ENCODE data around the gene FARS2.

The FARS2 gene

DNA sequence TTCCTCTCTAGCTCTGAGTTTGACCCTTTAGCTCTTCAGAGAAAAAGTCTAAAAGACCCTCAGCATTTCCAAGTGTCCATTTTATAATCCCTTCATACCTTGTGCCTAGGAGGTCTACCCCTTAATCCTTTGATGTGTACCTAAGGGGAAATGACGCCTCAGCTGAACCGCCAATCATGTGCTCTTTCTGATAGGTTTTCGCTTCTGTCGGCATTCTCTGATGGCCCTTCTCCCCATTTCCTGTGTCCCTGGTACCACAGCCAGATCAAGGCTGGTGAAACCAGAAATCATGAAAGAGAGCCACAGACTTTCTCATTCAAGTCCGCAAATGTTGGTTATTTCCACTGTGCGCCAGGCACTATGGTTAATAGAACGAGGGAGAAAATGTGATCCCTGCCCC lies 333.9 kb downstream of the FARS2 start:
- DNase-seq = no peak

DNA sequence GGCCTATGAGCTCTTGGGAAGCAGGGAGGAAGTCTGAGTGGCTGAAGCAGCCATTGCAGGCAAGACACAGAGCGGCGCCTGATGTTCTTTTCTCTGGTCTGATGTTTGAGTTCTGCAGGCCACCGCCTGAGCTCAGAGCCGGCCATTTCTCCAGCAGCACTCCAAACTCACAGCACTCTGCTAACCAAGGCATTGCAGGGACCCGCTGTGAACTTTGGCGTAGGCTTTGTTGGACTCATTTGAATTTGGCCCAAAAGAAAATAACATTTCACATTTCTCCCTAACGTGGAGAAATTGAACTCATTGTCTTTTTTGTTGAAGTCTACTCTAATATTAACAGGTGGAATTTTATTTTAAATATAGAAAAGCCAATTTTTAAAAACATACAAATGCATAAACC lies 336.1 kb downstream of the FARS2 start:
- no peak for DNase-seq

DNA sequence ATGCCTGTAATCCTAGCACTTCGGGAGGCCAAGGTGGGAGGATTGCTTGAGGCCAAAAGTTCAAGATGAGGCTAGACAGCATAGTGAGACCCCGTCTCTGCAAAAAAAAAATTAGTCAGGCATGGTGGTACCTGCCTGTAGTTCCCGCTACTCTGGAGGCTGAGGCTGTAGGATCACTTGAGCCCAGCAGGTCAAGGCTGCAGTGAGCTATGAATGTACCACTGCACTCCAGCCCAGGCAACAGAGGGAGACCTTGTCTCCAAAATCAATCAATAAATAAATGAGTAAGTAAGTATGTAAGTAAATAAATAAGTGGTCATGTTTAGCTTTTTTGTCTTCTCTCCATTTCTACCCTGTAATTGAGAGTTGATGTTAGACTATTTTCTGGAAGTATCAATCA lies 336.8 kb downstream of the FARS2 start:
- no peak for DNase-seq

DNA sequence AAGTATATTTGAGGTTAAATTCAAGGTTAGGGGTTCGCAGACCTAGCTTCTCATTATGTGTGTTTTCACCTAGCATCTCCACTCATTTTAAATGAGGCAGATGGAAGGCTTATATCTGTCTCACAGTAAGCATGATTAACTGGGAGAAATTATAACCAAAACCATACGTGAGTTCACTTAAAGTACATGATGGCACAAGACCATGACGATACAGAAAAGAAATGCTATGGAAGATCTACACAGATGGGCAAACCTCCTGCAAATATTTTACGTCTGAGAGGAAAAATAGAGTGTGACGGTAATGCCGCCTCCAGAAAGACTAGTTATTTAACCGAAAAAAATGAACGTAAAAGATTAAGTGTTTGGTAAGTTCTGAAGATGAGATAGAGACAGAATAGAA lies 337.8 kb downstream of the FARS2 start:
- no peak for DNase-seq

DNA sequence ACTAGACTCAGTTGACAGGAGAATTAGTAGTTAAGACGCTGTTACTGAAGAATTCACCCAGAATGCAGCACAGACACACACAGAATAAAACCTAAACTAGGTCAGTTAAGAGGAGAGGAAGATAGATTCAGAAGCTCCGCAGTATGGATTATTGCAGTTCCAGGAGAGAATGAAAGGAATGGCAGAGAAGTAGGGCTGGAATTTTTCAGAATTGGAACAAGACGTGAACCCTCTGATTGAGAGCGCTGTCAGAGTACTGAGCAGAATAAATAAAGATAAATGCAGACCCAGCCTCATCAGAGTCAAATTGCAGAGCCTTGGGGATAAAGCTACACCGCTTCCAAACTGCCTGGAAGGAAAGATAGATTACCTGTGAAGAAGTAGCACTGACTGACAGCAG lies 344.6 kb downstream of the FARS2 start:
- DNase-seq = no peak

DNA sequence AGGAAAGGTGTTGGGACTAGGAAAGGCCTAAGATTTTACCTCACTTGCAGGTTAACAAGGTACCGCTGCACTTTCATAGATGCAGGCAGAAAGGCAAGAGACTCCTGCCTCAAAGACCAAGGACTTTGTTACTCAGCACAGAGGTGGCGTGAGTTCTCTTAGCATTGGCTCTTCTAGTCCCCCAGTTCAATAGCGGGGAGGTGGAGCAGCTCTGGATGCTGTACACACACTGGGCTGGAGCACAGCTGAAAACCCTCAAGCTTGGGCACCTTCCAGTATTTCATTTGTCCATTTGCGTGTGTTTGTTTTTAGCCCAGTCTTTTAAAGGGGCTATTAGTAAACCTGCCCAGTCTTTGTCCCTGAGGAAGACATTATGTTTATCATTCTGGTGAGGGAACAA lies 345.2 kb downstream of the FARS2 start:
- no peak for DNase-seq

DNA sequence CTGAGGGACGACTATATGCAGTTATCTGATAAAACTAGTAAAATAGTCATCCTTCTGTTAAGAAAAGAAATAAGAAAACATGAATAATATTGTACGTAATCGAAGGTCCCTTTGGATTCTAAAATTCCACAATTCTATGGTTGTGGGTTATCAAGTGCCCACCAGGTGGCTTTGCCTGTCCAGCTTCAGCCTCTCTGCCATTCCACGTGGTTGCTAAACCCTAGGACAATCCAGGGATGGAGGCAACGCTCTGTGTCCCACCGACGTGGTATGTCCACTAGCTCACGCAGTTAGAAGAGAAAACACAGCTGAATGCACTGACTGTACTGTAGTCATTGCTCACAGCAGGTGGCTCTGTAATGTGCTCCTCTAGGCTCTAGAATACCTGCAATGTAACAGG lies 349.3 kb downstream of the FARS2 start:
- DNase-seq = no peak

DNA sequence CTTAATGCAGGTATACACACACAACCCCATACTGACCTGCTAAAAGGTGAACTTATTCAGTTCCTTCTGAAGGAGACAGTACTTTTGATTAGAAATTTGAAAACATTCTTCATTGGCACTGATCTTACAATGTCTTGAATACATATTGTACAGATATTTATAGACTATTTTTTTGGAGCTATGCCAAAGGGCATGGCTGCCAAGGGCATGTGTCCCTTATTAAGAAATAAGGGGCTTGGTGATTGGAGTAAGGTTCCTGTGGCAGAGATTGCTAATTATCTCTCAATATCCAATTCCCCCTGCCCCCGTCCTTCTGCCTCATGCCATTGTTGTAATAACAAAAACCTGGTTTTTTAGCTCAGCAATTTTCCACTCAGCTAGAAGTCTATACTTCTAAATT lies 355.9 kb downstream of the FARS2 start:
- no peak for DNase-seq

DNA sequence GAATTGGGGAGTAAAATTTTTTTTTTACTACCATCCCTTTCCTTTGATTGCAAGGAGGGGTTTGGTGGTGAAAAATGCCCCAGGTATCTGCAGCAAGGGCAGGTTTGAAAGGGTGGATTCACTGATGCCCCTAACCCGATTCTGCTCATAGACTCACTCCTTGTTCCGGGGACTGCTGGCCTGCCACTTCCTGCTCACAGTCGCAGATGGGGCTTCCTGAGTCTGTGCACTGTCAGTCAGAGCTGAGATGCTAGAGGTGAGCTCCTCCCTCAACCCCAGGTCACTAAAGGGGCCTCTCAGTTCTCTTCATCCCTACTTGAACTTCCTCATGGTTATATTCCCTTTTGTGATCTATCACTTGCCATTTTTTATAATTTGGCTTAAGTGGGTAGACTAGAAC lies 357.9 kb downstream of the FARS2 start:
- DNase-seq = no peak

DNA sequence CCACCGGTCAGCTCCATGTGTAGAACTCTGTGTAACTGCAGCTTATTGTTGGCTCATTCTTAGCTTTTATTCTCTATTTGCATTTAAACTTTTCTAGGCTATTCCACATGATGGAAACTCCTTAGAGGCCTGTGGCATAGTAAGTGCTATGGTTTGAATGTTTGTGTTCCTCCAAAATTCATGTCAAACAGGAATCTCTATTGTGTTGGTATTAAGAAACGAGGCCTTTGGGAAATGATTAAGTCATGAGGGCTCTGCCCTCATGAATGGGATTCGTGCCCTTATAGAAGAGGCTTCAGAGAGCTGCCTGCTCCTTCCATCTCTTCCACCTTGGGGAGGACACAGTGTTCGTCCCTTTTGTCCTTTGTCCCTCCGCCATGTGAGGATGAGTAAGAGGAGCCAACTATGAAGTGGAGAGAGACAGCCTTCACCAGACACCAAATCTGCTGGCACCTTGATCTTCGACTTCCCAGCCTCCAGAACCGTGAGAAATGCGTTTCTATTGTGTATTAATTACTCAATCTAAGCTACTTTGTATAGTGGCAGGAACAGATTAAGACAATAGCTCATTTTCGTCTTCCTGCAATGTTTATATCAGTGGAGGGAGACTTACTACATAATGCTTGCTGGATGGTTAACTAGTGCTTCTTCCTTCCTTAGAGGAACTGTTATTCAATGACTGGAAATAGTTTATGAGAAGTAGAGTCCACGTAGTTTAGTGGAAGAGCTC lies 361.1 kb downstream of the FARS2 start:
- no peak for DNase-seq

DNA sequence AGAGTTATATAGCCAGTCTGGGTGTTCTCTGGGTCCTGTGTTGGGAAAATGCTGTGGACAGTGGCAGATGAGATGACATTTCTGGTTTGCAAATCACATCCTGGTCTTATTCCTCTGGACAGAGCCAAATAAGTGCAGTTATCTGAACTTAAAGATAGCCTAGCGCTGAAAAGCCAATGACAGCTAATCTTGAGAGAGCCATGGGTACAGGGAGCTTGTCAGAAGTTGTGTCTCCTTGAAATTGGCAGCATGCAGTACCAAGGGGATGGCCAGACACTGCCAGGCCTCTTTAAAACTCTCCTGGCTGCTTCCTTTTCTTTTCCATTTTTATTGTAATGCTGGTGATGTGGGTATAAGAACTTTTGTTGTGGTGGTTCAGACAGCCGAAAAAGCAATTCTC lies 362.5 kb downstream of the FARS2 start:
- no peak for DNase-seq

DNA sequence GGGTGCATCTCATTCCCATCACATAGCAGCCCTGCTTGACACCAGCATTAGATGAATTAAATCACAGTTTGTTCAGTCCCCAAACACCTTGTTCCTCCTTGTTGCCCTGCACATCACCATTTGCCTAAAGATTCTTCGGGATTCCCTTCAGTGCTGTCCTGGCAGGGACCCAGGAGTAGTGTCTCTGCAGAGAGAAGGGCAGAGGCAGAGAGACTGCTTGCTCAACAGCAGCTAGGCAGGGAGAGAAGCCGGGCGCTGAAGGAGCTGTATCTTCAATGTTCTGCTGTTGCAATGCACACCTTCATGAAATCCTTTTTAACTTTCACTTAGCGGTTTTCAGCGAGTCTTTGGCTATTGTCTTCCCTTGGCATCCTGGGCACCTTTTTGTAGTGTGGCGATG lies 362.9 kb downstream of the FARS2 start:
- DNase-seq = no peak

DNA sequence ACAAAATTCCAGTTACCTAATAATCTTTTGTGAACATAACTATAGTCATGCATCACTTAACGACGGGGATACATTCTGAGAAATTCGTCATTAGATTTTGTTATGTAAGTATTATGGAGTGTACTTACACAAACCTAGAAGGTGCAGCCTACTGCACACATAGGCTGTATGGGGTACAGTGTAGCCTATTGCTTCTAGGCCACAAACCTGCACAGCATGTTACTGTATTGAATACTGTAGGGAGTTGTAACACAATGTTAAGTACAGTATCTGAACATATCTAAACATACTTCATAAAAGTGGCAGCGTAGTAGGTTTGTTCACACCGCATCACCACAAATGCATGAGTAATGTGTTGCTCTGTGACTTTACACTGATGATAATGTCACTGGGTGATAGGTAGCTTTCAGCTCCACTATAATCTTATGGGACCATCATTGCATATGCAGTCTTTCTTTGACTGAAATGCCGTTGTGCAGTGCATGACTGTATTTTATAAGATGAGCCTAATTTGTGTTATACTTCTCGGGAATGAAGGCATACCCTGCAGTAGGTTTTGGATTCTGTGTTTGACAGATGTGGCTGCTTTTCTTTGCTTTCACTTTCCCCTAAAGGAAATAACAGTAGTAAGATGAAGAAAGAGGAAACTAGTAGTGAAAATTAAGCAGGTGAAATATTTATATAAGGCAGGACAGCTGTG lies 365.6 kb downstream of the FARS2 start:
- DNase-seq = no peak

DNA sequence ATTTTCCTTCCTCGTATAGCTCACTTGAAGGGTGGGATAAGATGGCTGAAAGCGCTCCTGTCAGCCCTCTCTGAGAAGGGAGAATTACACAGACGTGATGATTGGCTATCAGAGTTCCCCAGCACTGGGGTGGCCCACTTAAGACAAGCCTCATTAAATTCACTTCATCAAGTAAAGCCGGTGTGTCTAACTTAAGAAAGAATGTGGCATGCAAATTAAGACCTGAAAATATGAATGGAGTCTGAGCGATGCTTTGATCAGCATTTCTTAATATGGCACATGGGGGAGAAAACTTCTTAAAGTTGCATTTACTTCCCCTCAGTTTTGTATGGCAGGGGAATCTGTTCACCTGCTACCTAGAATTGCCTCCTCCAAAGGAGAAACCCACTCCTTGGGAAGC lies 369.3 kb downstream of the FARS2 start:
- no peak for DNase-seq

DNA sequence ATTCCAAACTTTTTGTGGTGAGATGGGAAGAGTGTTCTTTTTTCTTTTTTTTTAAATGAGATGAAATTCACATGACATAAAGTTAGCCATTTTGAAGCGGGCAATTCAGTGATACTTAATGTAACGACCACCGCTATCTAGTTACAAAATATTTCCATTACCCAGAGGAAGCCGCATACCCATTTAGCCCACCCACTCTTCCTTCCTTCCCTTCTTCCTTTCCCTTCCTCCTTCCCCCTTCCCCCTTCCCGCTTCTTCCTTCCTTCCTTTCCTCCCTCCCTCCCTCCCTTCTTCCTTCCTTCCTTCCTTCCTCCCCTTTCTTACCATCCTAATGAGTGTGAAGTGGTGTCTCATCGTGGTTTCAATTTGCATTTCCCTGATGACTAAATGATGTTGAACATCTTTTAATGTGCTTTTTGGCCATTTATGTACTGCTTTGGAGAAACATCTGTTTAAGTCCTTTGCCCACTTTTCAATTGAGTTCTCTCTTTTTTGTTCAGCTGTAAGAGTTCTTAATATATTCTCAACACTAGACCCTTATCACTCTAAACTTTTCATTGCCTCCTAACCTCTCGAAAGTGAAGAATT lies 371.1 kb downstream of the FARS2 start:
- no peak for DNase-seq

DNA sequence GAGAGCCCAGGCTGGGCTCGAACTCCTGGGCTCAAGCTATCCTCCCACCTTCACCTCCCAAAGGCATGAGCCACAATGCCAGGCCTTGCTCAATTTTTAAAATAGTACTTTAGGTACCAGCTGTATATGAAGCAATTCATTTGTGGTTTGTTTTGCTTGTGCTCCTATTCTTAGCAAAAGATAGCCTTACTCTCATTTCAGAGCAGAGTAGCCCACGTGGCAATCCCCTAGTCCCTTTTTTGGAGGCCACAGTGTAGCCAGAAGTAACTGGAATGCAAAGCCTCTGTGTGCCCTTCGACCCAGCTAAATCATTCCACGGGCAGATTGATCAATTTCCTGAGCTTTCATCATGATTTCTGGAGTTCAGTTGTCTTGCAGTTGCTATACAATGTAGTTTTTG lies 373.2 kb downstream of the FARS2 start:
- DNase-seq = no peak

DNA sequence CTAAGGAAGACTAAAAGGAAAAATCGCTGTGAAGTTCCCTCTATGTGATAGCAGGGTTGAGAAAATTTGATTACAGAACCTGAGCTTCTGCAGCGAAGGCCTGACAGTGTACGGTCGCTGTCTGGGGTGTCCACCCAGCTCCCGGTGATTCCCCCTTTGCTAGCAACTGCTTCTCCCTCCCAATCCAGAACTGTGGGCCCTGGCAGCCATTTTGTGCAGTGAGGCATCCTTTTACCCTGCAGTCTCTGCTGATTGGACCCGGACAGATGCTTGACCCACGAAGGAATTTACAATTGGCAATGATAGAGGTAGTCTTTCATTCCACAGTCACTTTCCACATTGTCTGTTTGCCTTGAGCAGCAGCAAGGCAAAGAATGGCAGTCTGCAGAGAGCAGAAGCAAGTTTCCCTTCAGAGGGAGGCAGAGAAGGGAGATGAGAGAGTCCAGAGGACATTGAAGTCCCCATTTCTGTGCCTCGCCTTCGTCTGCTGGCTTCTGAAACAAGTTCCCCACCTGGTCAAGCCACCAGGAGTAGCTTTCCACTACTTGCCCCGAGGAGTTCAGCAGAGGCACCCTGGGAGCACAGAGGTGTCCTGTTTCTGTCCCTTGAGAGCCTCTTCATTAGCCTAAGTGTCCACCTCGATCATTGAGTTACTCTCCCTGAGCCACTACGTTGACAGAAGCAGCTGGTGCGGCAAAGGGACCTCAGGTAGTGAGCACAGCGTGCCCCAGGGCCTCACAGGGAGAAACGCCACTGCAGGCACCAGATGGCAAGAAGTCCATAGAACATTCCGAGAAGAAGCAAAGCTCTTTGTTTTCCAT lies 375.1 kb downstream of the FARS2 start:
- DNase-seq = no peak

DNA sequence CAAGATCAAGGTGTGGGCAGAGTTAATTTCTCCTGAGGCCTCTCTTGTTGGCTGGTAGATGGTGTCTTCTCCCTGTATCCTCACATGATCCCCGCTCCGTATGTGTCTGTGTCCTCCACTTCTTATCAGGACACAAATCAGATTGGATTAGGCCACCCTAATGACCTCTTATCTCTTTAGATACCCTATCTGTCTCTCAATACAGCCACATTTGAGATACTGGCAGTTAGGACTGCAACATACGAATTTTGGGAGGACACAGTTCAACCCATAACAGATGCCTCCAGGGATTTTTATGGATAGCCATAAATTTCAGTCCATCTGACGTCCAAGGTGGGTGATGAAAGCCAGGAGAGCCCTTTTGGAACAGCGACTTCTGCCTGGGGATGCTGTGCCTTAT lies 376.4 kb downstream of the FARS2 start:
- DNase-seq = no peak

DNA sequence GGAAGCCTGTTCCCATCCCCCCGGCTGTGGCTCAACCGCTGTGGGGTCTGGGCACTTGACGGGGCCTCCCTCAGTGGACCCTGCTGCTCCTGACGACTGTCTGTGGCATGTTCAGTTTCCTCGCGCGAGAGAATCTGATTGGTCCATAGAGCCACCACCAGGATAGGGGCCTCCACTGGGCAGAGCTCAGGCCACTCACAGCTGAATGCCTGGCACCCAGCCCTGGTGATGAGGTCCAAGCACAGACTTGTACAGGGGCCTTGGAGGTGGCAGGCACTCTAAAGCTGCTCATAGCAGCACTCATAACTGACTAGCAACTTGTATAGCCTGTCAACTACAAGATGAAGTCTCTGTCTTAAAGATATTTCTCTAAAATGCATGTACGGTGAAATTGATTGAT lies 377.4 kb downstream of the FARS2 start:
- DNase-seq = no peak

DNA sequence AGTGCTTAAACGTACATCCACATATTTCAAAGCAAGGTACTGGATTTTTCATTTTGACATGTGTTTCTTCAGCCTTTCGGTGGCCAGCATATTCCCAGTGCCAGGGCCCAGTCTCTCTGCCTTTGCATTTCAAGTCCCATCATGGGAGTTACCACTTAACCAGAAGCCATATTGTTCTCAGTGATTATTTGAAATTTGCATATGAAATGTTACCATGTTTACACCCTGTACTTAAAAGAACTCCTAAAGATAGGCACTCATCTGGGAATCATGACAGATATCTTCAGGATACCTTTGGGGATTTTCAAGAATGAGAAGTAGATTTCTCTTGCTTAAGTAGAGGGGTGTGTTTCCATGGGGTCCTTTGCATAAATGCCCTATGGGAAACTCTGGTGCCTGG lies 377.9 kb downstream of the FARS2 start:
- DNase-seq = no peak

DNA sequence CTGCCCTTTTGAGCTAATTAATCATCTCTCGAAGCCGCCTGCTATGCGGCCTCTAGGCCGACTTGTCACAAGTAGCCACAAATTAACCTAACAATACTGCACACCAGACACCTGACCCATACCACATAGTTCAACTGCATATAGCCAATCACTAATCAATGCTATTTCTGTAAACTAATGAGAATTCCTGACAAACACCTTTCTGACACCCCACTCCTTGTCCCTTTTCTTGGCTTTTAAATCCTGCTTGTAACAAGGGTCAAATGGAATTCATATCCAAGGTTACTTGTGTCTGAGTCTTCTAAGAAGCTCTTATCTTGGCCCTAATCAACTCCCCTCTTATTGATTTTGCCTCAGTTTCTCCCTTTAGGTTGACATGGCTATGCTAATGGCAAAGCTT lies 379.3 kb downstream of the FARS2 start:
- no peak for DNase-seq

DNA sequence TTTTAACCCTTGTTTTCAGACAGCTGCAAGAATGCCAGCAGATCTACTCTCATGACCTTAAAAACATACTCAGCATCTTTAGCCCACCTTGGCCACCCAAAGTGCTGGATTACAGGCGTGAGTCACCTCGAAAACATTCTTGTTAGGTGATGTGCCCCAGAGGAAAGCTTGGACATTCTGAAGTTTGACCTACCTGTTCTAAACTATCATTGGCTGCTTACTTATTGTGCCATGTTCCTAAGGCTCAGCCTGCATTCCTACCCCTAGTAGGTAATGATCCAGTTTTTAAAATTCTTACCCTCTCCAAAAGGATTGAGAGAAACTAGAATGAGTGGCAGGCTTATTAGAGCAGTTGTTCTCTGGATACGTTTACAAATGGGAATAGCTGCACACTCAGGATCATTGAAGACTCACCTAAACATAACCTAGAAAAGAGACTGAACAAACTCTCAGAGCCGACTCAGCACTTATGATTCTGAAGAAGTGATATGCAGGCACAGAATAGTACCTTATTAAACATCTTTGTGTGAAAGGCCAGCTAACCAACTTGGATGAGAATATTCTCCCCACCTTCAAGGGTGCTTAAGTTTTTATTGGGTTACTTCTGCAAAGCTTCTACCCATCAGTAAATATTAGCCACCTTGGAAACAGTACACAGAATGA lies 383.3 kb downstream of the FARS2 start:
- DNase-seq = no peak
